BE2C (cell line): Measurements from ENCODE around the gene ANP32E.

Experiments used
- DNase-seq: peaks from one replicate; pipeline ENCODE4 v3.0.0-alpha.2; 2020
- H3K27me3 ChIP-seq: fragments of 250-450 bp; sonication (Bioruptor Pico); 2 replicates; pipeline ENCODE4 v1.5.1; 2020; ENCODE audit warnings: mild to moderate bottlenecking
- H3K36me3 ChIP-seq: fragments of 250-450 bp; sonication (Bioruptor Pico); 2 replicates; pipeline ENCODE4 v1.5.1; 2020; ENCODE audit warnings: mild to moderate bottlenecking
- H3K4me1 ChIP-seq: fragments of 250-450 bp; sonication (Bioruptor Pico); 2 replicates; pipeline ENCODE4 v1.5.1; 2020
- H3K4me3 ChIP-seq: 2 replicates; pipeline ENCODE4 v1.5.1; 2011; ENCODE audit warnings: low read depth, low read length
- H3K9me3 ChIP-seq: fragments of 250-450 bp; sonication (Bioruptor Pico); 2 replicates; pipeline ENCODE4 v1.5.1; 2020
- CTCF ChIP-seq: IDR thresholded peaks from 2 replicates; pipeline ENCODE4 v1.5.1; 2012; ENCODE audit warnings: mild to moderate bottlenecking, low read depth, low read length

Gene ANP32E

GRCh38 chr1:150280138-150280707 is 44.3 kb upstream of the ANP32E start:
- Histone ChIP-seq H3K9me3 (peaks cover 3% of the 10 kb centered on the region; the same call in 1 of the 2 replicates), H3K4me1 (peaks cover 9% of the 10 kb centered on the region; the same call in 1 of the 2 replicates), H3K36me3 (no peaks in the 10 kb centered on the region), H3K4me3 (no peak overlapping the region), H3K27me3 (no peaks in the 10 kb centered on the region)
- TF ChIP-seq CTCF = no peak
- no peak for DNase-seq

GRCh38 chr1:150273311-150273710 is 37.4 kb upstream of the ANP32E start:
- DNase-seq = no peak

GRCh38 chr1:150271291-150271959 is 35.5 kb upstream of the ANP32E start:
- Histone ChIP-seq H3K27me3 (no peaks in the 10 kb centered on the region), H3K4me1 (no peaks in the 10 kb centered on the region), H3K36me3 (peaks cover 10% of the 10 kb centered on the region), H3K4me3 (no peak overlapping the region), H3K9me3 (no peaks in the 10 kb centered on the region)
- no peak for TF ChIP-seq CTCF
- DNase-seq = no peak

More at GRCh38 chr1:150273311-150273710, 37.4 kb upstream of the ANP32E start:
- no peaks in the 10 kb centered on the region for H3K4me1 ChIP-seq
- H3K9me3 ChIP-seq = no peaks in the 10 kb centered on the region
- no peaks in the 10 kb centered on the region for H3K36me3 ChIP-seq
- TF ChIP-seq CTCF = no peak
- no peaks in the 10 kb centered on the region for H3K27me3 ChIP-seq
- H3K4me3 ChIP-seq = no peak overlapping the region

- H3K4me1 ChIP-seq = no peaks in the 10 kb centered on the region
- no peaks in the 10 kb centered on the region for H3K9me3 ChIP-seq
- TF ChIP-seq CTCF = no peak
- no peaks in the 10 kb centered on the region for H3K27me3 ChIP-seq
- H3K4me3 ChIP-seq = peak overlapping the region; percentile 98
- peaks cover 20% of the 10 kb centered on the region for H3K36me3 ChIP-seq
- no peak for DNase-seq
Observed at GRCh38 chr1:150269451-150269850, 33.5 kb upstream of the ANP32E start.

GRCh38 chr1:150268705-150269403 is 32.9 kb upstream of the ANP32E start, which contains the start of gene APH1A:
Gene APH1A, minus strand, starts transcription at chr1:150269016. Its CDS starts 206 bp downstream, at chr1:150268810.
- DNase-seq = peak; percentile 97
- Histone ChIP-seq H3K27me3 (no peaks in the 10 kb centered on the region), H3K4me3 (peak within 1 kb of the TSS; percentile 98)

More at GRCh38 chr1:150268705-150269403, 32.9 kb upstream of the ANP32E start, which contains the start of gene APH1A:
- Histone ChIP-seq H3K4me1 (no peaks in the 10 kb centered on the region), H3K9me3 (no peaks in the 10 kb centered on the region), H3K36me3 (peaks cover 20% of the 10 kb centered on the region)
- TF ChIP-seq CTCF = no peak
